A673 (cell line): Measurements from ENCODE around the gene UST.

Experiments used
- CTCF ChIP-seq: fragments of 300-800, 200-600 bp; sonication (generic); conservative IDR thresholded peaks from 2 replicates; pipeline ENCODE4 v1.5.1; 2017; ENCODE audit warnings: low read depth, mild to moderate bottlenecking, antibody characterized with exemption, low read length, moderate library complexity, mixed read lengths
- EZH2 ChIP-seq: fragments of 200-600 bp; sonication (generic); IDR thresholded peaks from 2 replicates; pipeline ENCODE4 v1.6.1; 2017; ENCODE audit warnings: borderline replicate concordance, low read depth, mild to moderate bottlenecking, mixed read lengths, antibody characterized with exemption, low read length; ENCODE audit not compliant: poor library complexity, severe bottlenecking

DNA sequence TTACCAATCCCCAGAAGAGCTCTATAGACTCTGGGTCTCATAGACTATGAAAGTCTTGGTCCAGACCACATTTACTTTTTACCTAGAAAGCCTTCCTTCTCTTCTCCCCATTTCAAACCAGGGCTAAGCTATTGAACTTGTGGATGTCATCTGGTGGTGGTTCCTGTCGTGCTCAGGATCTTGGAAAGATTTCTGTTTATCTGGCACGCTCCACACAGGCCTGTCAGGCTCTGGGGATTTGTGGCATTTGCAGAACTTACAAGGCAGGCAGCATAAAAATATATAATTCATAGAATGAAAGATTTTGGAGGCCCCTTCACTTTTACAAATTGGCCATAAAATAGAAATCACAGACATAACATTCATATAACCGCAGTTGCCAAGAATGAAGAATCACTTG lies 188.1 kb downstream of the UST start:
- TF ChIP-seq CTCF (no peak), EZH2 (no peak)
